ENCODE data around the gene RASL10B. TPM values are rescaled to one million over a fixed set of nuclear protein-coding genes. Genes with fewer than 3 reads are reported as not detected.
A peak's percentile ranks its signal among the peaks of the same experiment; 100 is the strongest.

RASL10B gene
- total RNA-seq, 1 donor from 2014 or later, result 31.7 TPM

DNA sequence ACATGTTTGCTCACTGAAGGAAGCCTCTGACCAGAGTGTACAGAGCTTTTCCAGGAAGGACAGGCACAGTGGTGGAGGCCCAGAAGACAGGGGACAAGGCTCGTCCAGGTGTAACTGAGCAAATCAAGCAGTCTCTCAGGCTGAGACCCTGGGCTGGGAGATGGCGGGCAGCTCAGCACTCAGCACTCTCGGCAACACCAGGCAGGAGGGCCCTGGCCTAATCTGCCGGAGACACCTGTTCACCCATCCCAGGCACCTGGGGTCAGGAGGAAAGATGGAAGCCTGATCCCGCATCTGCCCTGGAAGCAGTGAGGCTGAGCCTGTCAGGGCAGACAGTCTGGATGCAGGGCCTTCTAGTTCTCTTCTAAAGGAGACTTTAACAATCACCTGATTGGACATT lies 4.8 kb downstream of the RASL10B start:
- Mint-ChIP-seq H3K4me3 (no peak overlapping the region), H3K27ac (ENCODE audit: unreplicated experiment) (no peak overlapping the region)

DNA sequence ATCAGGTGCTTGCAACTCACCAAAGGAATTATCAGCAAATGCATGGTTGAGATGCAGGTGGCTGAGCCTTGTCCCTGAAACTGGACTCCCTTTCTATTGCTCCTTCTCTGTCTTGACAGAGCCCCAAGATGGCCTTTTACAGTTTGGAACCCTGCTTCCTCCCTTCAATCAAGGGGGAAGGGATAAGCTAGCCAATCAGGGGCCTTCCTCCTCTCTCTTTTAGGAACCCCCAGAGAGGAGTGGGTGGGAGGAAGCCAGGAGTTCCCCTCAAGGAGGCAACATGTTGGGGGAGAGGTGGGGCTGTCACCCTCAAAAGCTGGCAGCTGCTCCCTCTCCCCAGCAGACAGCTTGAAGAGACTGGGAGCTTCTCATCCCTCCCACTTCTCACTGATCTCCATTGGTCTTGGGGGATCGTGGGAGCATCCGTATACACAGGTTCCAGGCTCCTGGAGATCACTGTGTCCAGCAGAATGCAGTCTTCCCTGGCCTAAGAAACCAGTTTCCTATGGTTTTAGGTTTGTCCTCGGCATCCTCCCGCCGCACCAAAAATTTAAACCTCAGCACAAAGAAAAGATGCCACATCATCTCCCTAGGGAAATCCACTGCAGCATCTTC lies 7.2 kb downstream of the RASL10B start:
- TF ChIP-seq, protein P1, sequence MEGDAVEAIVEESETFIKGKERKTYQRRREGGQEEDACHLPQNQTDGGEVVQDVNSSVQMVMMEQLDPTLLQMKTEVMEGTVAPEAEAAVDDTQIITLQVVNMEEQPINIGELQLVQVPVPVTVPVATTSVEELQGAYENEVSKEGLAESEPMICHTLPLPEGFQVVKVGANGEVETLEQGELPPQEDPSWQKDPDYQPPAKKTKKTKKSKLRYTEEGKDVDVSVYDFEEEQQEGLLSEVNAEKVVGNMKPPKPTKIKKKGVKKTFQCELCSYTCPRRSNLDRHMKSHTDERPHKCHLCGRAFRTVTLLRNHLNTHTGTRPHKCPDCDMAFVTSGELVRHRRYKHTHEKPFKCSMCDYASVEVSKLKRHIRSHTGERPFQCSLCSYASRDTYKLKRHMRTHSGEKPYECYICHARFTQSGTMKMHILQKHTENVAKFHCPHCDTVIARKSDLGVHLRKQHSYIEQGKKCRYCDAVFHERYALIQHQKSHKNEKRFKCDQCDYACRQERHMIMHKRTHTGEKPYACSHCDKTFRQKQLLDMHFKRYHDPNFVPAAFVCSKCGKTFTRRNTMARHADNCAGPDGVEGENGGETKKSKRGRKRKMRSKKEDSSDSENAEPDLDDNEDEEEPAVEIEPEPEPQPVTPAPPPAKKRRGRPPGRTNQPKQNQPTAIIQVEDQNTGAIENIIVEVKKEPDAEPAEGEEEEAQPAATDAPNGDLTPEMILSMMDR (conservative IDR thresholded peaks at IDR 0.05), result no peak
- H3K36me3 Mint-ChIP-seq (ENCODE audit: low read depth), result no peaks in the 10 kb centered on the region
- H3K27me3 Mint-ChIP-seq (ENCODE audit: low read depth), result peaks cover 40% of the 10 kb centered on the region
- H3K9me3 Mint-ChIP-seq, result no peaks in the 10 kb centered on the region
- no peak overlapping the region for H3K4me3 Mint-ChIP-seq
- no peak for DNase-seq (ENCODE audit: low read depth, low spot score)
- no peak overlapping the region for H3K27ac Mint-ChIP-seq (ENCODE audit: unreplicated experiment)
- H3K4me1 Mint-ChIP-seq, result peaks cover 3% of the 10 kb centered on the region

More for the DNA sequence above, 4.8 kb downstream of the RASL10B start:
- no peaks in the 10 kb centered on the region for H3K36me3 Mint-ChIP-seq (ENCODE audit: low read depth)
- no peak for DNase-seq (ENCODE audit: low read depth, low spot score)
- peaks cover 20% of the 10 kb centered on the region for H3K27me3 Mint-ChIP-seq (ENCODE audit: low read depth)
- TF ChIP-seq, protein P1 (conservative IDR thresholded peaks at IDR 0.05), result no peak
- H3K4me1 Mint-ChIP-seq, result peaks cover 9% of the 10 kb centered on the region
- no peaks in the 10 kb centered on the region for H3K9me3 Mint-ChIP-seq

DNA sequence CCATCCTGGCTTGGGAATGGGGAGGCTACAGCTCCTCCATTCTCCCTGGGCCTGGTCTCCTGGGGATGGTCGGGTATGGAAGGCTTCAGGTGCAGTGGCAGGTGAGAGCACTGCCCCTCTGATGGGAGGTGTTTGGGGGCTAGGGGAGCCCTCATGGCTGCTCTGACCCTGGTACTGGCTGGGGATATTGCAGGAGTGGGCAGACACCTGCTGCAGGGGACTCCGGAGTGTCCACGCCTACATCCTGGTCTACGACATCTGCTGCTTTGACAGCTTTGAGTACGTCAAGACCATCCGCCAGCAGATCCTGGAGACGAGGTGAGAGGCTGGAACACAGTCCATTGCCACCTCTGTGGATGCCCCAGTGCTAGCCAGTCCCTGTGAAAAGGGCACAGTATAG lies 8.8 kb downstream of the RASL10B start:
- H3K4me3 Mint-ChIP-seq, result no peak overlapping the region
- H3K4me1 Mint-ChIP-seq, result peaks cover 3% of the 10 kb centered on the region
- H3K27ac Mint-ChIP-seq (ENCODE audit: unreplicated experiment), result no peak overlapping the region
- TF ChIP-seq, protein P1 (conservative IDR thresholded peaks at IDR 0.05), result no peak
- peaks cover 51% of the 10 kb centered on the region for H3K27me3 Mint-ChIP-seq (ENCODE audit: low read depth)
- no peaks in the 10 kb centered on the region for H3K9me3 Mint-ChIP-seq
- H3K36me3 Mint-ChIP-seq (ENCODE audit: low read depth), result no peaks in the 10 kb centered on the region
- DNase-seq (ENCODE audit: low read depth, low spot score), result no peak

DNA sequence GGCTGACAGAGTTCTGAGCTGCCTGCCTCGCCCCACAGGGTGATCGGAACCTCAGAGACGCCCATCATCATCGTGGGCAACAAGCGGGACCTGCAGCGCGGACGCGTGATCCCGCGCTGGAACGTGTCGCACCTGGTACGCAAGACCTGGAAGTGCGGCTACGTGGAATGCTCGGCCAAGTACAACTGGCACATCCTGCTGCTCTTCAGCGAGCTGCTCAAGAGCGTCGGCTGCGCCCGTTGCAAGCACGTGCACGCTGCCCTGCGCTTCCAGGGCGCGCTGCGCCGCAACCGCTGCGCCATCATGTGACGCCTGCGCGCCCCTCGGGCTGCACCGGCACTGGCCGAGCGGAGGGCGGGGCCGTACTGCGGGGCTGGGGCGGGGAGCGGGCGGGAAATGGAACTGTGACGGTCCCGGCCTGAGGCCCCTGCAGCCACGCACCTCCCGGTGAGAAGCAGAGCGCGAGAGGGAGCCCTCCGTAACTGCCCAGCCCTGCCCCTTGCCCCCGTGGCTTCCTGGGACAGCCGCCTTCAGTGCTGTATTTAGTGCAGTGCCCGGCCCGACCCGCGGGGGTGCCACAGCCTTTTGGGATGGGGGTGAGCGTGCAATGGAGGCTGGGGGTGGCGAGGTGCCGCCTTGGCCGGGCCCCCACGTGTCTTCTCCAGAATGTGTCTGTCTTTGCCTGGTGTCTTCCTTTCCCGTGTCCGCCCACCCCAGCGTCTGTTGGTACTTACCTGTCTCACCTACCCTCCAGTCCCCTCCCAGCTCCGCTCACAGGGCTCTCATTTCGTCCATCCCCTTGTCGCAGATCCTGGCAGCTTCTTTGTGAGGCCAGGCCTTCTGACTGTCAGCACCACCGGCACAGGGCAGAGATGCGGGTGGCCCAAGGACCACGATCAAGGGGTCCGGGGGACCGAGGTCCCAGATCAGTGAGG lies 9.8 kb downstream of the RASL10B start:
- Mint-ChIP-seq H3K27me3 (ENCODE audit: low read depth) (peaks cover 51% of the 10 kb centered on the region), H3K9me3 (no peaks in the 10 kb centered on the region), H3K4me1 (peaks cover 3% of the 10 kb centered on the region), H3K27ac (ENCODE audit: unreplicated experiment) (no peak overlapping the region), H3K4me3 (peak overlapping the region; percentile 19), H3K36me3 (ENCODE audit: low read depth) (no peaks in the 10 kb centered on the region)
- DNase-seq (ENCODE audit: low read depth, low spot score), result no peak
- TF ChIP-seq, protein P1 (conservative IDR thresholded peaks at IDR 0.05), result peak; percentile 16

DNA sequence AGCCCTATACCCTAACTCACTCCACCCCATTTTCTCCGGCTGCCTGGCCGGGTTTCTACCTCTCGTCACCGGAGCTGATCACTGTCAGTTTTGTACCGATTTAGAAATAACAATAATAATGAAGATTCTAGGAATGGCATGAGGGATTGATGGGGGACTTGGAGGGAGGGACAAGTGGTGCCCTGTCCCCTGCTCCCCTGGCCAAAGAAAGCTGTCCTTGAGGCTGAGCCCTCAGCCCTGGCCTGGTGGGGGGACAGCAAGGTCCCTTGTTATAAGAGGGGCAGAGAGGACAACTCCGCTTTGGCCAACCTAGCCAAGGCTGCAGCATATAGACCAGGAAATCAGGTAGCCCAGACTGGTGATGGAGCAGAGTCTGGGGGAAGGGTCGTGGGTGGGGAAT lies 11.1 kb downstream of the RASL10B start:
- H3K27me3 Mint-ChIP-seq (ENCODE audit: low read depth), result peaks cover 55% of the 10 kb centered on the region
- H3K36me3 Mint-ChIP-seq (ENCODE audit: low read depth), result no peaks in the 10 kb centered on the region
- TF ChIP-seq, protein P1 (conservative IDR thresholded peaks at IDR 0.05), result no peak
- no peak for DNase-seq (ENCODE audit: low read depth, low spot score)
- no peak overlapping the region for H3K4me3 Mint-ChIP-seq
- no peaks in the 10 kb centered on the region for H3K9me3 Mint-ChIP-seq
- H3K27ac Mint-ChIP-seq (ENCODE audit: unreplicated experiment), result no peak overlapping the region
- H3K4me1 Mint-ChIP-seq, result peaks cover 3% of the 10 kb centered on the region
